ENCODE data around the gene SH3BP4. TPM values are rescaled to one million over a fixed set of nuclear protein-coding genes. Genes with fewer than 3 reads are reported as not detected.

SH3BP4 gene
- total and polyA plus RNA-seq, 2 donors: 11.7 to 14.3 TPM

GRCh38 chr2:235041221-235041917 is 89.6 kb downstream of the SH3BP4 start:
- DNase-seq (ENCODE audit: extremely low spot score): no peak

DNA sequence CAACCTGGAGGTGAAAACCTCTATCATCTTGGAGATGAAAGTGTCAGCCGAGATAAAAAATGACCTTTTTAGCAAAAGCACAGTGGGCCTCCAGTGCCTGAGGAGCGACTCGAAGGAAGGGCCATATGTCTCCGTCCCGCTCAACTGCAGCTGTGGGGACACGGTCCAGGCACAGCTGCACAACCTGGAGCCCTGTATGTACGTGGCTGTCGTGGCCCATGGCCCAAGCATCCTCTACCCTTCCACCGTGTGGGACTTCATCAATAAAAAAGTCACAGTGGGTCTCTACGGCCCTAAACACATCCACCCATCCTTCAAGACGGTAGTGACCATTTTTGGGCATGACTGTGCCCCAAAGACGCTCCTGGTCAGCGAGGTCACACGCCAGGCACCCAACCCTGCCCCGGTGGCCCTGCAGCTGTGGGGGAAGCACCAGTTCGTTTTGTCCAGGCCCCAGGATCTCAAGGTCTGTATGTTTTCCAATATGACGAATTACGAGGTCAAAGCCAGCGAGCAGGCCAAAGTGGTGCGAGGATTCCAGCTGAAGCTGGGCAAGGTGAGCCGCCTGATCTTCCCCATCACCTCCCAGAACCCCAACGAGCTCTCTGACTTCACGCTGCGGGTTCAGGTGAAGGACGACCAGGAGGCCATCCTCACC is 90.2 kb downstream of the SH3BP4 start:
- no peak overlapping the region for H3K4me3 ChIP-seq (ENCODE audit: low read depth, low read length)
- 96% methylated on average over 25 of the region's 25 CpGs for WGBS
- peaks cover 3% of the 10 kb centered on the region for H3K36me3 ChIP-seq (ENCODE audit: insufficient read depth)
- H3K27ac ChIP-seq (ENCODE audit: low read depth): no peak overlapping the region
- no peaks in the 10 kb centered on the region for H3K4me1 ChIP-seq (ENCODE audit: insufficient read depth)
- DNase-seq (ENCODE audit: extremely low spot score): no peak

More at GRCh38 chr2:235041221-235041917, 89.6 kb downstream of the SH3BP4 start:
- Histone ChIP-seq H3K27ac (ENCODE audit: low read depth) (no peak overlapping the region), H3K36me3 (ENCODE audit: insufficient read depth) (peaks cover 3% of the 10 kb centered on the region), H3K4me1 (ENCODE audit: insufficient read depth) (no peaks in the 10 kb centered on the region), H3K4me3 (ENCODE audit: low read depth, low read length) (no peak overlapping the region)
- 93% methylated on average over 31 of the region's 31 CpGs for WGBS

GRCh38 chr2:235042576-235043515 is 91.0 kb downstream of the SH3BP4 start:
- no peak for DNase-seq (ENCODE audit: extremely low spot score)
- 97% methylated on average over 44 of the region's 49 CpGs for WGBS
- no peak overlapping the region for H3K27ac ChIP-seq (ENCODE audit: low read depth)
- H3K4me1 ChIP-seq (ENCODE audit: insufficient read depth): no peaks in the 10 kb centered on the region
- H3K36me3 ChIP-seq (ENCODE audit: insufficient read depth): peaks cover 3% of the 10 kb centered on the region
- no peak overlapping the region for H3K4me3 ChIP-seq (ENCODE audit: low read depth, low read length)

DNA sequence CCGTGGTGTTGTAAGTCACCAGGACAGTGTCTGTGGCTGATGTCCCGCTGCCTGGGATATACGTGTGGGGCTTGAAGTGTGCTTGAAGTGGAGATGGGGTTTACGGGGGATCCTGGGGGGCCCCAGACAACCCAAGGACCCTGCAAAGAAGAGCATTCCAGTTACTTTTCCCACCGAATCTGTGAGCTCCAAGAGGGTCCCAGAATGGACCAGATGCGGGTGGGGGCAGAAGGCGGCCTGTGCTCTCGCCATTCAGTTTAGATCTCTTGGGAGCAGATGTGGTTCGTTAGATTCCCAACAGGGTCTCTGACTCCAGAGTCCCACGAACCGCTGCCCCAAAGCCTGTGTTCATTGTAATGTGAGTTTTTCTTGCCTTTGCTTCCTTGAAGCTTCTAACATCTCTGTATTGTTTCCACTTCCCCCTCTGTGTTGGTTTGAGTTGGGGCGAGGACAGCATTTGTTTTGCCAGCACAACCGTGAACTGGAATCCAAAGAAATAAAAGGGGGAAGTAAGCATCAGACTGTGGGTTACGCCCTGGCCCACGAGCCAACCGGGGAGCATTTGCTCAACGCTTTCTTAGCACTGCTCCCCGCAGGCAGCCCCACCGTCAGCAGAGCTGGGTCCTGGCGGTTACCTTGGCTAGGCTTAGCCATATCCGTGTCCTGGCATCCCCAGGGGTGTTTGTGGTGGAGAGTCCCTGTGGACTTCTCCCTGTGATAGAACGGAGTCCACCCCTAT is 92.1 kb downstream of the SH3BP4 start:
- no peaks in the 10 kb centered on the region for H3K4me1 ChIP-seq (ENCODE audit: insufficient read depth)
- 86% methylated on average over 22 of the region's 22 CpGs for WGBS
- DNase-seq (ENCODE audit: extremely low spot score): no peak
- H3K36me3 ChIP-seq (ENCODE audit: insufficient read depth): peaks cover 3% of the 10 kb centered on the region
- no peak overlapping the region for H3K4me3 ChIP-seq (ENCODE audit: low read depth, low read length)
- H3K27ac ChIP-seq (ENCODE audit: low read depth): no peak overlapping the region

GRCh38 chr2:235044501-235045271 is 92.9 kb downstream of the SH3BP4 start:
- DNase-seq (ENCODE audit: extremely low spot score): no peak
- no peak overlapping the region for H3K4me3 ChIP-seq (ENCODE audit: low read depth, low read length)
- peaks cover 3% of the 10 kb centered on the region for H3K36me3 ChIP-seq (ENCODE audit: insufficient read depth)
- no peaks in the 10 kb centered on the region for H3K4me1 ChIP-seq (ENCODE audit: insufficient read depth)
- H3K27ac ChIP-seq (ENCODE audit: low read depth): no peak overlapping the region
- 89% methylated on average over 32 of the region's 32 CpGs for WGBS

DNA sequence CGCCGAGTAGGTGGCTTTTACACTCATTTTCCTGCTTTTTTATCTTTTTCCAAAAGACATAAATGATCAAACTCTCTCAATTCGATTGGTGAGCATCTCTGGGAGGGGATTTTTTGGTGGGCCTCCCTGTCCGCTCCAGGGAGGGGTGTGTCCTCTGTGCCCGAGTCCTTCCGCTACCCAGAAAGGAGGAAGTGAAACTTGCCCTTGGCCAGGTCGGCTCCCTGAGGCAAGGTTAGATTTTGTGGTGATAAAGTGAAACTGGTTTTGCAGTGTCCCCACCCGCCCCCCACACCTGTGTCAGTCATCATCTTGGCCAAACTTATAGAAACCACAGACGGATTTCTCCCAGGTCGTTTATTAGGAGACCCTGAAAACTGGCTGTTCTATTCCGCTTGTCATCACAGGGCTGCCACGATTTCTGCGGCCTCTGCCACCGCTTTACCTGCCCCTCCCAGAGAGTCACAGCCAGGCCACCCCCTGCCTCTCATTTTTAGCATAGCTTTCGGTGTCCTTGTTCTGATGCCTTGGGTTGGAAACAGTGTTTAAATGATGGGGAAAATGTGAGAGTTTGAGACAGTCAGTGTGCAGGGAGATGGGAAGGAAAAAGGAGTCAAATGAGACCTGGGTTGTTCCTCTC is 93.6 kb downstream of the SH3BP4 start:
- DNase-seq (ENCODE audit: extremely low spot score): no peak
- peaks cover 3% of the 10 kb centered on the region for H3K36me3 ChIP-seq (ENCODE audit: insufficient read depth)
- WGBS: 83% methylated on average over 15 of the region's 15 CpGs
- H3K4me3 ChIP-seq (ENCODE audit: low read depth, low read length): no peak overlapping the region
- no peak overlapping the region for H3K27ac ChIP-seq (ENCODE audit: low read depth)
- no peaks in the 10 kb centered on the region for H3K4me1 ChIP-seq (ENCODE audit: insufficient read depth)

DNA sequence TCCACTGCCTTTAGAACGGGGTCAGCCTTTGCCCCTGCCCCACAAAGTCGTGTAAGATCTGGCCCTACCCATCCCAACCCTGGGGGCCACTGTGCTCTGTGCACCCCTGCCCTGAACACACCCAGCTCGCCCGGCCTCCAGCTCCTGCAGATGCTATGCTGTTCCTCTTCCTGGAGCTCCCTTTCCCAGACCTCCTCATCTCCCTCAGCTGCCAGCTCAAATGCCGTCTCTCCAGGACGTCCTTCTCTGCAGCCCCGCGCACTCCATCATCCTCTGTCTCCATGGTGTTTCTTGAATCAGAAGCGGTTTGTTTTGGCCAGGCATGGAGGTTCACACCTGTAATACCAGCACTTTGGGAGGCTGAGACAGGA is 94.1 kb downstream of the SH3BP4 start:
- WGBS: 92% methylated on average over 9 of the region's 9 CpGs
- Histone ChIP-seq H3K36me3 (ENCODE audit: insufficient read depth) (peaks cover 3% of the 10 kb centered on the region), H3K4me1 (ENCODE audit: insufficient read depth) (no peaks in the 10 kb centered on the region), H3K27ac (ENCODE audit: low read depth) (no peak overlapping the region), H3K4me3 (ENCODE audit: low read depth, low read length) (no peak overlapping the region)
- no peak for DNase-seq (ENCODE audit: extremely low spot score)

DNA sequence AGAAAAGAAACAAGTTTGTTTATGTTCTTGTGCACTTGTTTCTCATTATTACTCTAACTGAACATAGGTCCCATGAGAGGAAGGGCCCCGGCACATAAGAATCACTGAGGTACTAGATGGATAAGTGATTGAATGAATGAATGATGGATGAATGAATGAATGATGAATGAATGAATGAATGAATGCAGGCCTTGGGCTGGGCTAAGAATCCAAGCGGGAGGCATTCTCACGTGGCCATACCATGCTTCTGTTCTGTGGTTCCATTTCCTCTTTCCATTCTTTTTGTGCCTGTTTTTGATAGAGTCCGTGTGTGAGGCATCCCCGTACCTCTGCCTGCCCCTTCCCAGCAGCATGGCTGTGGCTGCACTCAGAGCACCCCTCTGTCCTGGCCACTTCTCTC is 94.8 kb downstream of the SH3BP4 start:
- Histone ChIP-seq H3K4me1 (ENCODE audit: insufficient read depth) (no peaks in the 10 kb centered on the region), H3K27ac (ENCODE audit: low read depth) (no peak overlapping the region), H3K36me3 (ENCODE audit: insufficient read depth) (peaks cover 2% of the 10 kb centered on the region), H3K4me3 (ENCODE audit: low read depth, low read length) (no peak overlapping the region)
- no peak for DNase-seq (ENCODE audit: extremely low spot score)
- WGBS: 93% methylated on average over 5 of the region's 5 CpGs

DNA sequence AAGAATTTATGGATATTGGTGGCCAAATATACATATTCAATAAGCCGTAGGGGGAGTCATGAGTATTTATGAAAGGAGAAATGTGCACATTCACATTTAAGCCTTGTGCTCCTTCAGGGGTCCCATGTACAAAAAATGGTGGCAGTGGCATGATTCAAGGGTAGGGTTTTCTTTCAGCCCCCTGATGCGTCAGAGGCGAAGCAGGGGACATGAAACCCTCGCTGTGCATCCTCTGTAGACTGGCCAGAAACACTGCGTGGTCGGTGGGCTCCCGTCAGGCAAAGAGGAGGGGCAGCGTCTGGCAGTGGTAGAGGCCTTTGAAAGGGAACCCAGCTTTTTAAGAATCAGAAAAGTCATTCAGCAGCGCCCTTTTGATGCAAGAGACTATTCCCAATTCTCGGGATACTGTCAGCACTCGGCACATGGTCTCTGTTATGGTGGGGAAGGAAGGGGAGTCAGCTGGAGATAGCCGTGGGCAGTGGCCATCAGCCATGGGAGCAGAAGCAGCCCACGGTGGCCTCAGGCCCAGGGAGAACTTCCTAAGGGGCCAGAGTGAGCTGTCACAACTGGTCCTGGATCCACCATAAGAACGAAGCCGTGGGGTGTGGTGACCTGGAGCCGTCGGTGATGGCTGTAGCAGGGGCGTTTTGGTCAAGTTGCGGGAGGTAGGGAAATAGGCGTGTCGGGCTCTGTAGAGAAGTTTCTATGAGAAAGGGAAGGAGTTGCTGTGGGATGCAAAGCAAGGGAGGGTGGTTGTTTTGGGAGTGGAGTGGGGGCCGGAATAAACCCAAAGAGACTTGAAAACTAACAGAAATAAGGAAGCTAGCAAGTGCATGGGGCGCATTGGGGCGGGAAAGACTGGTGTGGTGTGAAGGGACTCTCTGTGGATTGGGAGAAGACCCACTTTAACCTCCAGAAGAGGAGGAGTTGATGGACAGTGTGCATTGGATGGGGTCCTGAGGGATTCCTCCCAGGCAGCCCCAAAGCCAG is 95.6 kb downstream of the SH3BP4 start:
- DNase-seq (ENCODE audit: extremely low spot score): no peak
- no peak overlapping the region for H3K4me3 ChIP-seq (ENCODE audit: low read depth, low read length)
- no peaks in the 10 kb centered on the region for H3K36me3 ChIP-seq (ENCODE audit: insufficient read depth)
- no peak overlapping the region for H3K27ac ChIP-seq (ENCODE audit: low read depth)
- no peaks in the 10 kb centered on the region for H3K4me1 ChIP-seq (ENCODE audit: insufficient read depth)
- WGBS: 96% methylated on average over 24 of the region's 24 CpGs

GRCh38 chr2:235048549-235048948 is 96.7 kb downstream of the SH3BP4 start:
- Histone ChIP-seq H3K27ac (ENCODE audit: low read depth) (no peak overlapping the region), H3K4me3 (ENCODE audit: low read depth, low read length) (no peak overlapping the region), H3K36me3 (ENCODE audit: insufficient read depth) (no peaks in the 10 kb centered on the region), H3K4me1 (ENCODE audit: insufficient read depth) (no peaks in the 10 kb centered on the region)
- WGBS: 80% methylated on average over 7 of the region's 7 CpGs
- DNase-seq (ENCODE audit: extremely low spot score): no peak

GRCh38 chr2:235049069-235049468 is 97.3 kb downstream of the SH3BP4 start:
- Histone ChIP-seq H3K4me1 (ENCODE audit: insufficient read depth) (no peaks in the 10 kb centered on the region), H3K4me3 (ENCODE audit: low read depth, low read length) (no peak overlapping the region), H3K27ac (ENCODE audit: low read depth) (no peak overlapping the region), H3K36me3 (ENCODE audit: insufficient read depth) (no peaks in the 10 kb centered on the region)
- 94% methylated on average over 6 of the region's 6 CpGs for whole genome bisulfite sequencing
- DNase-seq (ENCODE audit: extremely low spot score): no peak
